ENCODE measurements around the gene UNC13D. TPM values are rescaled to one million over a fixed set of nuclear protein-coding genes. Genes with fewer than 3 reads are reported as not detected.

UNC13D gene
- total RNA-seq, 1 experiment from 2014 or later = 9.0 TPM

- Mint-ChIP-seq H3K4me3 (ENCODE audit: unreplicated experiment) (no peak overlapping the region), H3K9me3 (ENCODE audit: unreplicated experiment) (no peaks in the 10 kb centered on the region), H3K27ac (ENCODE audit: unreplicated experiment) (no peak overlapping the region), H3K36me3 (ENCODE audit: insufficient read depth, unreplicated experiment) (no peaks in the 10 kb centered on the region), H3K4me1 (ENCODE audit: low read depth, unreplicated experiment) (peaks cover 12% of the 10 kb centered on the region), H3K27me3 (ENCODE audit: insufficient read depth, unreplicated experiment) (no peaks in the 10 kb centered on the region)
- BruUV-seq (replicated peaks) = no TSS peak
- H3K9me3 ChIP-seq = no peaks in the 10 kb centered on the region
- peaks cover 22% of the 10 kb centered on the region for H3K4me1 ChIP-seq
- ChIA-PET POLR2A (no interaction called here), CTCF (interaction anchor here (0.6 to 1.5 kb wide), 3 partner anchors 12 to 20 kb away, joined by 3 to 5 read pairs (median 3); partner anchors contain the start of gene TRIM65)
- H3K4me3 ChIP-seq (ENCODE audit: low read depth, low read length) = no peak overlapping the region
- intact Hi-C loops (cut with micrococcal nuclease; ENCODE audit: unreplicated experiment) = no loop called here
- no peak for TF ChIP-seq CTCF (IDR thresholded peaks at IDR 0.05; ENCODE audit: insufficient read depth in 1 of 2, low read depth in 1 of 2, low read length in 1 of 2, severe bottlenecking in 1 of 2, unreplicated experiment in 1 of 2)
- H3K27me3 ChIP-seq (replicated peaks; ENCODE audit: control insufficient read depth, insufficient read depth, low read length) = no peaks in the 10 kb centered on the region; the same call in 1 of the 2 replicates
- DNase-seq = peak in 1 of 2 experiments; percentile 53
- no peaks in the 10 kb centered on the region for H3K36me3 ChIP-seq (ENCODE audit: control insufficient read depth, insufficient read depth, low read length)
Observed at GRCh38 chr17:75876190-75876937, 32.2 kb upstream of the UNC13D start.

DNA sequence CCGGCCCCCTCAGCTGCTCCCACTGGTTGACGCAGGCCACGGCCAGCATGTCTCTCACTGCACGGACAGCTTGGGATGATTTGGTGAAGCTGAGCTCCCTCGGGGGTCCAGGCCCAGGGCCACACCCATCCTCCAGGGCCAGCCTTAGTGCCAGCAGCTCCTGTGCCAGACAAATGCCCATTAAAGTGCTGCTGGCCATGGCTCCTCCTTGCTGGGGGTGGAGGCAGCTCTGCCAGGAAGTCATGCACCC, 31.7 kb upstream of the UNC13D start:
- DNase-seq = no peak
- no peaks in the 10 kb centered on the region for H3K27me3 Mint-ChIP-seq (ENCODE audit: insufficient read depth, unreplicated experiment)
- peaks cover 12% of the 10 kb centered on the region for H3K4me1 Mint-ChIP-seq (ENCODE audit: low read depth, unreplicated experiment)
- H3K4me3 Mint-ChIP-seq (ENCODE audit: unreplicated experiment) = no peak overlapping the region
- TF ChIP-seq CTCF (IDR thresholded peaks at IDR 0.05; ENCODE audit: insufficient read depth in 1 of 2, low read depth in 1 of 2, low read length in 1 of 2, severe bottlenecking in 1 of 2, unreplicated experiment in 1 of 2) = no peak
- POLR2A ChIA-PET = no interaction called here
- no peak overlapping the region for H3K4me3 ChIP-seq (ENCODE audit: low read depth, low read length)
- H3K27ac Mint-ChIP-seq (ENCODE audit: unreplicated experiment) = no peak overlapping the region
- no peaks in the 10 kb centered on the region for H3K9me3 ChIP-seq
- H3K4me1 ChIP-seq = peaks cover 22% of the 10 kb centered on the region
- intact Hi-C loops (cut with micrococcal nuclease; ENCODE audit: unreplicated experiment) = no loop called here
- no TSS peak for BruUV-seq (replicated peaks)
- H3K36me3 ChIP-seq (ENCODE audit: control insufficient read depth, insufficient read depth, low read length) = no peaks in the 10 kb centered on the region
- CTCF ChIA-PET = interaction anchor here (0.6 to 1.5 kb wide), 2 partner anchors 16 to 21 kb away, joined by 3 to 5 read pairs; partner anchors contain the start of gene TRIM65
- no peaks in the 10 kb centered on the region; the same call in 1 of the 2 replicates for H3K27me3 ChIP-seq (replicated peaks; ENCODE audit: control insufficient read depth, insufficient read depth, low read length)
- no peaks in the 10 kb centered on the region for H3K36me3 Mint-ChIP-seq (ENCODE audit: insufficient read depth, unreplicated experiment)
- H3K9me3 Mint-ChIP-seq (ENCODE audit: unreplicated experiment) = no peaks in the 10 kb centered on the region

DNA sequence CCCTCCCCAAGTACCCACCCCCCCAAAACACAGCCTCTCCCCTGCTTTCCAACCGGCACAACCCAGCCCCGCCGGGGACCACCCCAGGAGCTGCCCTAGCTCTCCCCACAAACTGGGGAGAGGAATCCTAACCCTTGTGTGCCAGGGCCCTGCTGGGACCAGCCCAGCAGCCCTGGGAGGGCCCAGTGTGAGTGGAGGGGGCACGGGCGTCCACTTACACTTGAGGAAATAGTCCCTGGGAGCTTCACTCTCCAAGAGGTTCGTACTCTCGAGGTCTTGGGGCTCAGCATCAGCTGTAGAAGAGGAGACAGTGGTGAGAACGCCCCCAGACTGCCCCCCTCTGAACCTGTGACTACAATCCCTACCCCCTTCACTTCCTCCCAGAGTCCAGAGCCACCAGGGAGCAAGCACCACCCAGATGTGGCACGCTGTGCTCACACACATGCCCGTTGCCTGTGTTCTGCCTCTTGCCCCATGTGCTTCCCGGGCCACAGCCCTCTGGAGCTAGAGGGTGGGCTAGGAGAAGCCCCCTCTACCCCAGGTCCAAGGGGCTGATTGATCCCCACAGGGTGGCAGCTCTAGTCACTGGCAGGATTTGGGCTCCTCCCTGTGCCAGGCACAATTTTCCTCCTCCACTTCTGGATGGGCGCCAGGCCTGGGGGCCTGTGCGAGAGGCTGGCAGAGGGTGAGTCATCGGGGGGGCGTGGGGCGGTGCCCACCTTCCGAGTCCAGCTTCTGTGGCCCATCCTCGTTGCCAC, 31.2 kb upstream of the UNC13D start:
- H3K4me3 Mint-ChIP-seq (ENCODE audit: unreplicated experiment) = no peak overlapping the region
- no peak for DNase-seq

More for the DNA sequence above, 31.2 kb upstream of the UNC13D start:
- intact Hi-C loops (cut with micrococcal nuclease; ENCODE audit: unreplicated experiment) = no loop called here
- Histone ChIP-seq H3K9me3 (no peaks in the 10 kb centered on the region), H3K36me3 (ENCODE audit: control insufficient read depth, insufficient read depth, low read length) (no peaks in the 10 kb centered on the region), H3K4me3 (ENCODE audit: low read depth, low read length) (no peak overlapping the region), H3K27me3 (replicated peaks; ENCODE audit: control insufficient read depth, insufficient read depth, low read length) (no peaks in the 10 kb centered on the region; the same call in 1 of the 2 replicates), H3K4me1 (peaks cover 22% of the 10 kb centered on the region)
- BruUV-seq (replicated peaks) = no TSS peak
- Mint-ChIP-seq H3K36me3 (ENCODE audit: insufficient read depth, unreplicated experiment) (no peaks in the 10 kb centered on the region), H3K4me1 (ENCODE audit: low read depth, unreplicated experiment) (peaks cover 12% of the 10 kb centered on the region), H3K27me3 (ENCODE audit: insufficient read depth, unreplicated experiment) (no peaks in the 10 kb centered on the region), H3K27ac (ENCODE audit: unreplicated experiment) (no peak overlapping the region), H3K9me3 (ENCODE audit: unreplicated experiment) (no peaks in the 10 kb centered on the region)
- ChIA-PET CTCF (interaction anchor here (0.6 to 1.5 kb wide), 2 partner anchors 15 to 21 kb away, joined by 3 to 5 read pairs; partner anchors contain the start of gene TRIM65), POLR2A (no interaction called here)
- TF ChIP-seq CTCF (IDR thresholded peaks at IDR 0.05; ENCODE audit: insufficient read depth in 1 of 2, low read depth in 1 of 2, low read length in 1 of 2, severe bottlenecking in 1 of 2, unreplicated experiment in 1 of 2) = no peak
